ENCODE data around the gene SURF6. TPM values are rescaled to one million over a fixed set of nuclear protein-coding genes. Genes with fewer than 3 reads are reported as not detected.

SURF6 gene
- total and polyA plus RNA-seq, 2 of the 8 experiments (the other 6 are each of a cell fraction or from before 2014, with no cell fraction given) = 6.1 to 23.7 TPM

DNA sequence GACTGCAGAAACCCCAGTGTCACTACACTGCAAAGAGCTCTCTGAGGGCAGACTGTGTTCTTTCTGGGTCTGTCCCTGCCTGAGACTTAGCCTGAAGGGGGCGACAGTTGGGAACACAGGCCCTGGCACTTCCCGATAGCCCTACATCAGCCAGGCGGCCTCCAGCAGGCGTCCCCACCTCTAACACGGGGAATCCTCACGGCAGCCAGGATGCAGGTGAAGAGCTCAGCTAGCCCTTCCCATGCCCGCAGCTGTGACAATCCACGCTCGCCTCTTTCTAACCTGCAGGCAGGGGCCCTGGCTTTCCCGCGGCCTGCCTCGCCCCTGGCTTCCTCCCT, 6.0 kb upstream of the SURF6 start (continued):
- TF ChIP-seq SIN3A (conservative IDR thresholded peaks at IDR 0.05 in 1 of 2, IDR thresholded peaks at IDR 0.05 in 1 of 2; ENCODE audit: low read depth in 1 of 2, low read length in 2 of 2) (no peak), KDM1A (IDR thresholded peaks at IDR 0.05; ENCODE audit: borderline replicate concordance, low read length) (no peak), BRCA1 (IDR thresholded peaks at IDR 0.05; ENCODE audit: low read depth, low read length) (no peak)
